ENCODE data around the gene BBOX1.
A peak's percentile ranks its signal among the peaks of the same experiment; 100 is the strongest.
"Not testable (repeated sequence)": the region's sequence is repeated elsewhere in the genome, so short reads cannot be mapped to it uniquely, and the experiment has no call there.

The BBOX1 gene

GRCh38 chr11:27085111-27085510, 44.5 kb downstream of the BBOX1 start:
- DNase-seq (ENCODE audit: low spot score) = no peak

- DNase-seq (ENCODE audit: low spot score) = no peak
These were observed 45.0 kb downstream of the BBOX1 start for GRCh38 chr11:27085605-27086004.

GRCh38 chr11:27087432-27087831, 46.8 kb downstream of the BBOX1 start:
- no peak for DNase-seq (ENCODE audit: low spot score)

GRCh38 chr11:27088353-27088752, 47.7 kb downstream of the BBOX1 start:
- DNase-seq (ENCODE audit: low spot score) = no peak

GRCh38 chr11:27089746-27090145, 49.1 kb downstream of the BBOX1 start:
- no peak for DNase-seq (ENCODE audit: low spot score)

GRCh38 chr11:27090357-27090948, 49.8 kb downstream of the BBOX1 start:
- not testable (repeated sequence) for DNase-seq (ENCODE audit: low spot score)

GRCh38 chr11:27094120-27094519, 53.5 kb downstream of the BBOX1 start:
- DNase-seq (ENCODE audit: low spot score) = no peak

- no peak for DNase-seq (ENCODE audit: low spot score)
These were observed 54.4 kb downstream of the BBOX1 start for GRCh38 chr11:27095059-27095458.

GRCh38 chr11:27095887-27096286, 55.3 kb downstream of the BBOX1 start:
- no peak for DNase-seq (ENCODE audit: low spot score)

GRCh38 chr11:27097551-27097950, 56.9 kb downstream of the BBOX1 start:
- no peak for DNase-seq (ENCODE audit: low spot score)

- no peak for DNase-seq (ENCODE audit: low spot score)
These were observed 59.9 kb downstream of the BBOX1 start for GRCh38 chr11:27100534-27100933.

- DNase-seq (ENCODE audit: low spot score) = no peak
These were observed 66.9 kb downstream of the BBOX1 start for GRCh38 chr11:27107548-27107947.

GRCh38 chr11:27108809-27109208, 68.2 kb downstream of the BBOX1 start:
- no peak for DNase-seq (ENCODE audit: low spot score)

GRCh38 chr11:27111896-27112295, 71.3 kb downstream of the BBOX1 start:
- DNase-seq (ENCODE audit: low spot score) = no peak

GRCh38 chr11:27112946-27113345, 72.3 kb downstream of the BBOX1 start:
- no peak for DNase-seq (ENCODE audit: low spot score)

GRCh38 chr11:27115051-27115650, 74.5 kb downstream of the BBOX1 start:
- no peak for DNase-seq (ENCODE audit: low spot score)

GRCh38 chr11:27116684-27117083, 76.1 kb downstream of the BBOX1 start:
- DNase-seq (ENCODE audit: low spot score) = no peak

- no peak for DNase-seq (ENCODE audit: low spot score)
These were observed 77.8 kb downstream of the BBOX1 start for GRCh38 chr11:27118371-27118770.

- DNase-seq (ENCODE audit: low spot score) = no peak
These were observed 78.3 kb downstream of the BBOX1 start for GRCh38 chr11:27118949-27119348.

- DNase-seq (ENCODE audit: low spot score) = no peak
These were observed 78.8 kb downstream of the BBOX1 start for GRCh38 chr11:27119396-27119795.

- no peak for DNase-seq (ENCODE audit: low spot score)
These were observed 79.6 kb downstream of the BBOX1 start for GRCh38 chr11:27120211-27120610.

GRCh38 chr11:27122001-27122400, 81.4 kb downstream of the BBOX1 start:
- DNase-seq (ENCODE audit: low spot score) = no peak

- DNase-seq (ENCODE audit: low spot score) = peak; percentile 22
These were observed 84.1 kb downstream of the BBOX1 start for GRCh38 chr11:27124514-27125264.
